H1 (cell line): ENCODE data around the gene MACIR. TPM values are rescaled to one million over a fixed set of nuclear protein-coding genes. Genes with fewer than 3 reads are reported as not detected.

ENCODE experiments used
- BCL11A ChIP-seq, 2 experiments: IDR thresholded peaks; one replicate each; pipeline ENCODE4 v1.6.1; 2011; ENCODE audit warnings: low read depth in 2 of 2, low read length in 2 of 2, mild to moderate bottlenecking in 2 of 2
- CBX5 ChIP-seq: fragments of 300-800, 300-1000 bp; sonication (generic); IDR thresholded peaks from 2 replicates; pipeline ENCODE4 v1.7.1; 2016; ENCODE audit warnings: antibody characterized with exemption, low read length, low read depth
- GABPA ChIP-seq: IDR thresholded peaks from 2 replicates; pipeline ENCODE4 v1.6.1; 2011; ENCODE audit warnings: mild to moderate bottlenecking, low read length, moderate library complexity, borderline replicate concordance; ENCODE audit not compliant: insufficient read depth
- JUN ChIP-seq: IDR thresholded peaks from 2 replicates; pipeline ENCODE4 v1.6.1; 2011; ENCODE audit warnings: low read depth, mild to moderate bottlenecking, improper control_type of control experiment, low read length
- JUND ChIP-seq: IDR thresholded peaks from 2 replicates; pipeline ENCODE4 v1.6.1; 2011; ENCODE audit warnings: mild to moderate bottlenecking, improper control_type of control experiment, low read length
- PHF8 ChIP-seq: fragments of 200-600 bp; sonication (generic); conservative IDR thresholded peaks from 2 replicates; pipeline ENCODE4 v1.7.1; 2012; ENCODE audit warnings: low read depth, mild to moderate bottlenecking, inconsistent platforms, low read length, moderate library complexity
- SIN3A ChIP-seq, 2 experiments: IDR thresholded peaks in 1 of 2; conservative IDR thresholded peaks in 1 of 2; 2 replicates each; pipeline ENCODE4 v1.6.1; 2011 to 2012; ENCODE audit warnings: low read length in 2 of 2, improper control_type of control experiment in 1 of 2, low read depth in 1 of 2, mild to moderate bottlenecking in 1 of 2
- SIX5 ChIP-seq: IDR thresholded peaks from 2 replicates; pipeline ENCODE4 v1.6.1; 2011; ENCODE audit warnings: mild to moderate bottlenecking, low read depth, low read length
- TEAD4 ChIP-seq: IDR thresholded peaks from 2 replicates; pipeline ENCODE4 v1.6.1; 2012; ENCODE audit warnings: low read depth, low read length, inconsistent platforms, mixed read lengths
- ZNF274 ChIP-seq: IDR thresholded peaks from 2 replicates; pipeline ENCODE4 v1.7.0; 2012; ENCODE audit warnings: low read length, borderline replicate concordance; ENCODE audit errors: extremely low read depth
- polyA plus RNA-seq, 7 experiments: library from polyadenylated mRNA; depleted of rRNA in 3 of 7; stranded (reverse) in 5 of 7; unstranded in 2 of 7; fragments of >200 nt in 5 of 7; fragments of 200-250 nt in 2 of 7; gene quantifications; 1 replicate in 5 of 7; 2 replicates in 1 of 7; 4 replicates in 1 of 7; pipeline versions ENCODE4 v1.2.1 to v1.2.3, GENCODE V29; 2011 to 2013; ENCODE audit warnings: missing spikeins in 2 of 7, mixed read lengths in 2 of 7
- total RNA-seq: library from RNA; stranded (reverse); fragmentation: NEBNext Ultra II Directional; extraction: Animal tissue kit (Norgen Biotek cat#: 25700); gene quantifications from 2 replicates; pipeline ENCODE4 v1.2.1, GENCODE V29; 2021
- TF ChIP-seq, protein P1 (sequence below): IDR thresholded peaks from 2 replicates; pipeline ENCODE4 v1.6.1; 2011; ENCODE audit warnings: low read depth, mild to moderate bottlenecking, low read length; ENCODE audit not compliant: insufficient read depth
- TF ChIP-seq, protein P2 (sequence below): IDR thresholded peaks from 2 replicates; pipeline ENCODE4 v1.6.1; 2012; ENCODE audit warnings: inconsistent platforms
- TF ChIP-seq, protein P3 (sequence below): IDR thresholded peaks from 2 replicates; pipeline ENCODE4 v1.6.1; 2012; ENCODE audit warnings: inconsistent platforms

Gene MACIR
- total and polyA plus RNA-seq, 2 of the 8 experiments (the other 6 are each of a cell fraction or from before 2014, with no cell fraction given): 8.0 to 19.2 TPM

DNA sequence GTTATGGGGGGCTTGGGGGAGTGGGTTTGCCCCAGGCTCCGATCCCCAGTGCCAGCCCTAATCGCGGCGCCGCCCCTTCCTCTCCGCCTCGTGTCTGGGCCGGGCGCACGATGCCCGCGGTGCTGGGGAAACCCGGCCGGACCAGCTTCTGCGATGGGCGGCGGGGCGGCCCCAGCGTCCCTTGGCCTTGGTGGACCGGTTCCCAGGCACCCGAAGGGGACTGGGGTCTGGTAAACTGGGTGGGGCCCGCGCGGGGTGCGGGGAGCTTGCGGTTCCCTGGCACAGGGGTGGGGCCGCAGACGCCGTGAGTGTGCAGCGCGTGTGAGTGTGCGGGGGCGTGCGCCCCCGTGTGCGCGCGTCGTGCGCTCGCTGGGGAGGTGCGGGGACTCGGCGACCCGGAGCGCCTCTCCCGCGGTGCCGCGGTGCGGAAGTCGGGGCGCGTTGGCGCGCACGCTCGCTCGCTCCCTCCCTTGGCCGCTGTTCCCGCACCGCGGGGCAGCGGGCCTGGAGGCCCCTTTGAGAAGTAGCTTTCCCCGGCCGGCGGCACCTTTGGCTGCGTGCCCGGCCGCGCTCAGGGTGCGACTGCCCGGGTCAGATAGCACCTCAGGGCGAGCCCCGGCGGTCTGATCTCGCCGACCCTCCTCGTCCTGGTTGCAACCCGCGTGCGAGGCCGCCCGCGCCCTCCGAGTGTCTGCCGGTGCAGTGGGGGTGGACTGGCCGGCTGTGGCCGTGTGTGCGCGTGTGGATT lies 568 bp downstream of the MACIR start (continued):
- TF ChIP-seq BCL11A (IDR thresholded peaks at IDR 0.05; ENCODE audit: low read depth in 2 of 2, low read length in 2 of 2): no peak
- no peak for TF ChIP-seq CBX5
- TF ChIP-seq JUN: no peak
- peak in 1 of 2 experiments; percentile 16; a peak in 1 of 4 replicates for TF ChIP-seq SIN3A (conservative IDR thresholded peaks at IDR 0.05 in 1 of 2, IDR thresholded peaks at IDR 0.05 in 1 of 2; ENCODE audit: low read depth in 1 of 2, low read length in 2 of 2)
- TF ChIP-seq PHF8: no peak; the same call in 1 of the 2 replicates
- TF ChIP-seq, protein P1, sequence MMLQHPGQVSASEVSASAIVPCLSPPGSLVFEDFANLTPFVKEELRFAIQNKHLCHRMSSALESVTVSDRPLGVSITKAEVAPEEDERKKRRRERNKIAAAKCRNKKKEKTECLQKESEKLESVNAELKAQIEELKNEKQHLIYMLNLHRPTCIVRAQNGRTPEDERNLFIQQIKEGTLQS: no peak
- TF ChIP-seq TEAD4: no peak
- TF ChIP-seq, protein P2, sequence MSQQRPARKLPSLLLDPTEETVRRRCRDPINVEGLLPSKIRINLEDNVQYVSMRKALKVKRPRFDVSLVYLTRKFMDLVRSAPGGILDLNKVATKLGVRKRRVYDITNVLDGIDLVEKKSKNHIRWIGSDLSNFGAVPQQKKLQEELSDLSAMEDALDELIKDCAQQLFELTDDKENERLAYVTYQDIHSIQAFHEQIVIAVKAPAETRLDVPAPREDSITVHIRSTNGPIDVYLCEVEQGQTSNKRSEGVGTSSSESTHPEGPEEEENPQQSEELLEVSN: peak; percentile 77
- TF ChIP-seq, protein P3, sequence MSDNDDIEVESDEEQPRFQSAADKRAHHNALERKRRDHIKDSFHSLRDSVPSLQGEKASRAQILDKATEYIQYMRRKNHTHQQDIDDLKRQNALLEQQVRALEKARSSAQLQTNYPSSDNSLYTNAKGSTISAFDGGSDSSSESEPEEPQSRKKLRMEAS: peak; percentile 86
- no peak for TF ChIP-seq ZNF274
- TF ChIP-seq GABPA: no peak
- TF ChIP-seq SIX5: no peak
- TF ChIP-seq JUND: no peak
